GM23338 (cell line): ENCODE data around the gene PDX1. TPM values are rescaled to one million over a fixed set of nuclear protein-coding genes. Genes with fewer than 3 reads are reported as not detected.

Source experiments
- ATAC-seq: fragments of 200-7000 bp; cut with Tn5 transposase; 3 replicates; pipeline ENCODE4 v1.9.1; 2020
- DNase-seq: peaks from one replicate; pipeline ENCODE4 v3.0.0-alpha.2; 2015; ENCODE audit warnings: low spot score
- H2AFZ ChIP-seq: fragments of 200-600 bp; sonication (generic); 2 replicates; pipeline ENCODE4 v1.8.0; 2016; ENCODE audit warnings: antibody characterized with exemption, mild to moderate bottlenecking, moderate library complexity
- H3F3A ChIP-seq: fragments of 200-600 bp; sonication (generic); replicated peaks from 2 replicates; pipeline ENCODE4 v1.8.0; 2017; ENCODE audit warnings: antibody characterized with exemption, mixed run types, low read depth
- H3K27ac ChIP-seq: fragments of 200-600 bp; sonication (generic); 2 replicates; pipeline ENCODE4 v1.6.1; 2016; ENCODE audit warnings: low read depth
- H3K27me3 ChIP-seq: fragments of 200-600 bp; sonication (generic); 2 replicates; pipeline ENCODE4 v1.8.0; 2016; ENCODE audit warnings: mild to moderate bottlenecking, mixed run types, moderate library complexity; ENCODE audit not compliant: insufficient read depth
- H3K36me3 ChIP-seq: fragments of 200-600 bp; sonication (generic); 2 replicates; pipeline ENCODE4 v1.8.0; 2016; ENCODE audit warnings: mild to moderate bottlenecking; ENCODE audit not compliant: insufficient read depth
- H3K4me1 ChIP-seq: fragments of 200-600 bp; sonication (generic); 2 replicates; pipeline ENCODE4 v1.8.0; 2016; ENCODE audit warnings: mild to moderate bottlenecking, moderate library complexity; ENCODE audit not compliant: insufficient read depth
- H3K4me2 ChIP-seq: fragments of 200-600 bp; sonication (generic); 2 replicates; pipeline ENCODE4 v1.7.1; 2017; ENCODE audit warnings: mixed run types
- H3K4me3 ChIP-seq: fragments of 200-600 bp; sonication (generic); 2 replicates; pipeline ENCODE4 v1.6.1; 2016; ENCODE audit warnings: mixed run types
- H3K79me2 ChIP-seq: fragments of 200-600 bp; sonication (generic); replicated peaks from 2 replicates; pipeline ENCODE4 v1.8.0; 2017; ENCODE audit warnings: mild to moderate bottlenecking; ENCODE audit not compliant: insufficient read depth
- H3K9me2 ChIP-seq: fragments of 200-600 bp; sonication (generic); 2 replicates; pipeline ENCODE4 v1.8.0; 2017; ENCODE audit not compliant: insufficient read depth
- H4K20me1 ChIP-seq: fragments of 200-600 bp; sonication (generic); replicated peaks from 2 replicates; pipeline ENCODE4 v1.8.0; 2017; ENCODE audit warnings: mild to moderate bottlenecking; ENCODE audit not compliant: insufficient read depth
- H3K27ac Mint-ChIP-seq: 2 replicates; pipeline ENCODE4 v1.8.0; 2020; ENCODE audit warnings: inconsistent platforms, mild to moderate bottlenecking, moderate library complexity, mixed read lengths
- H3K27me3 Mint-ChIP-seq: 3 replicates; pipeline ENCODE4 v1.8.0; 2022; ENCODE audit warnings: low read depth, mild to moderate bottlenecking, moderate library complexity, mixed read lengths, inconsistent platforms; ENCODE audit not compliant: insufficient read depth, poor library complexity
- H3K36me3 Mint-ChIP-seq: 3 replicates; pipeline ENCODE4 v1.8.0; 2021; ENCODE audit warnings: low read depth, mild to moderate bottlenecking, inconsistent platforms, moderate library complexity, mixed read lengths
- H3K4me1 Mint-ChIP-seq: 3 replicates; pipeline ENCODE4 v1.8.0; 2020; ENCODE audit warnings: mild to moderate bottlenecking, inconsistent platforms, mixed read lengths
- H3K4me3 Mint-ChIP-seq: 3 replicates; pipeline ENCODE4 v1.8.0; 2021; ENCODE audit warnings: moderate library complexity, mild to moderate bottlenecking, inconsistent platforms, mixed read lengths
- H3K9me3 Mint-ChIP-seq: 3 replicates; pipeline ENCODE4 v1.8.0; 2020; ENCODE audit warnings: moderate library complexity, mild to moderate bottlenecking, inconsistent platforms, mixed read lengths
- CREB1 ChIP-seq: fragments of 250-450 bp; sonication (Bioruptor Pico); IDR thresholded peaks from 2 replicates; pipeline ENCODE4 v1.5.0; 2020; ENCODE audit warnings: low read depth, mild to moderate bottlenecking, moderate library complexity
- EZH2 ChIP-seq: fragments of 200-600 bp; sonication (generic); IDR thresholded peaks from one replicate; pipeline ENCODE4 v1.8.0; 2017; ENCODE audit warnings: antibody characterized with exemption, mild to moderate bottlenecking, low read depth; ENCODE audit not compliant: unreplicated experiment
- EZH2phosphoT487 ChIP-seq: fragments of 200-600 bp; sonication (generic); IDR thresholded peaks from one replicate; pipeline ENCODE4 v1.8.1; 2018; ENCODE audit warnings: antibody characterized with exemption; ENCODE audit not compliant: unreplicated experiment
- JUNB ChIP-seq: IDR thresholded peaks from one replicate; pipeline ENCODE4 v1.6.1; 2016; ENCODE audit warnings: antibody characterized with exemption; ENCODE audit not compliant: unreplicated experiment
- NANOG ChIP-seq: IDR thresholded peaks from 2 replicates; pipeline ENCODE4 v1.6.1; 2016; ENCODE audit warnings: antibody characterized with exemption, borderline replicate concordance
- POLR2AphosphoS5 ChIP-seq: IDR thresholded peaks from 2 replicates; pipeline ENCODE4 v1.6.1; 2016; ENCODE audit warnings: antibody characterized with exemption, low read depth
- STAT1 ChIP-seq: IDR thresholded peaks from one replicate; pipeline ENCODE4 v1.6.1; 2016; ENCODE audit warnings: antibody characterized with exemption; ENCODE audit not compliant: unreplicated experiment
- ZNF114 ChIP-seq: fragments of 250-450 bp; sonication (Bioruptor Pico); IDR thresholded peaks from 2 replicates; pipeline ENCODE4 v1.5.0; 2020; ENCODE audit warnings: mild to moderate bottlenecking, moderate library complexity
- ZNF331 ChIP-seq: fragments of 250-450 bp; sonication (Bioruptor Pico); IDR thresholded peaks from 2 replicates; pipeline ENCODE4 v1.5.0; 2020; ENCODE audit warnings: low read depth, mild to moderate bottlenecking, moderate library complexity
- polyA plus RNA-seq: library from polyadenylated mRNA; unstranded; fragments of >200 nt; fragmentation: Nextera tagmentation; extraction: Ambion mirVana; gene quantifications from 2 replicates; pipeline ENCODE4 v1.2.1, GENCODE V29; 2016
- total RNA-seq: library from RNA; depleted of rRNA; stranded (reverse); fragments of >200 nt; shearing (Covaris generic); gene quantifications from 2 replicates; pipeline ENCODE4 v1.2.3, GENCODE V29; 2014
- TF ChIP-seq, protein P1 (sequence below): IDR thresholded peaks from 2 replicates; pipeline ENCODE4 v1.6.1; 2016; ENCODE audit warnings: antibody characterized with exemption
- TF ChIP-seq, protein P2 (sequence below): IDR thresholded peaks from one replicate; pipeline ENCODE4 v1.6.1; 2018; ENCODE audit warnings: antibody characterized with exemption; ENCODE audit not compliant: unreplicated experiment
- TF ChIP-seq, protein P3 (sequence below): fragments of 250-450 bp; sonication (Bioruptor Pico); IDR thresholded peaks from 2 replicates; pipeline ENCODE4 v1.5.0; 2020; ENCODE audit warnings: mild to moderate bottlenecking, moderate library complexity
- TF ChIP-seq, protein P4 (sequence below), 2 experiments: fragments of 200-600 bp in 1 of 2; sonication (generic) in 1 of 2; conservative IDR thresholded peaks; 2 replicates each; pipeline versions ENCODE4 v1.5.1 to v1.6.1; 2016 to 2017; ENCODE audit warnings: antibody characterized with exemption in 2 of 2, low read depth in 2 of 2, mild to moderate bottlenecking in 2 of 2, moderate library complexity in 1 of 2

The PDX1 gene
- total and polyA plus RNA-seq, 2 experiments from 2014 or later: not detected

DNA sequence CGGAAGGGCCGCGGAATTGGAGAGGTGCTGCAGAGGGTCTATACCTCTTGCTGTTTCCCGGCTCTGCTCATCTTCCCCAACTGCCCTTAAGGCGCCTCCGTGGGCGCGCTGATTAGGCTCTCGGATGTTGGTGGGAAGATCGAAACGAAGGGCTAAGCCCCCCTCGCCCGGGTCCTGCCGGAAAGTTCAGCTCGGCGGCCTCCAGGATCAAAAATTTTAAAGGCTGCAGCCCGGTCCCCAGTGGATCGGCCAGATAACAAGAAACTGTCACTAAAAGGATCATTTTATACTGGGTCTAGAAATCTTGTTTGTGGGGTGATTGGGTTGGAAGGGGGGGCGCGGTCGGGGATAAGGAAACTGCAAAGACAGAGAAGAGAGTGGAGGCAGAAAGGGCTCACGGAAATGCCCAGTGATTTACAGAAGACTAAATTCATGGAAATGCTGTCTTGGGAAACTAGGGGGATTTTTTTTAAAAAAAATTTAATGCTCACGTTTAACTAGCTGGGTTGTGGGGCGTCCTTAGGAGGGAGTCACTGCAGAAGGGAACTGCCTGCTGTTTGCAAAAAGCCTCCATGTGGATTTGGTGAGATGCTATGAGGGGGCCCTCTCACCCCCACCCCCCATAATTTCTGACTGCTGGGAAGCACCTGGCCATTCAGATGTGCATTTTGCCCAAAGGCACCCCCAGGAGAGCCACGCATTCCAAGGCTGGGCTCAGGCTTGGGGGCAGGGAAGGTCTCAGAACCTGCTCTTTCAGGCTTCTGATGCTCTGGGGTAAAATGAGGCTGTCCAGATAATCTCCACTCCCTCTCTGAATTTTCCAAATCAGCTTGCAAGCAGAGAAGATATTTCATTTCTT, 41.7 kb downstream of the PDX1 start:
- Histone ChIP-seq H3K36me3 (no peaks in the 10 kb centered on the region), H3F3A (peaks cover 41% of the 10 kb centered on the region), H2AFZ (peak overlapping the region; percentile 66; the same call in 1 of the 2 replicates), H3K27ac (no peak overlapping the region), H3K27me3 (peaks cover 100% of the 10 kb centered on the region), H3K79me2 (no peaks in the 10 kb centered on the region), H3K4me3 (peak overlapping the region; percentile 55), H3K4me1 (peaks cover 47% of the 10 kb centered on the region), H3K9me2 (no peaks in the 10 kb centered on the region), H3K4me2 (peak overlapping the region; percentile 82), H4K20me1 (peaks cover 36% of the 10 kb centered on the region)
- Mint-ChIP-seq H3K27ac (no peak overlapping the region), H3K36me3 (no peaks in the 10 kb centered on the region), H3K4me3 (peak overlapping the region; percentile 60), H3K4me1 (peaks cover 39% of the 10 kb centered on the region), H3K27me3 (peaks cover 98% of the 10 kb centered on the region), H3K9me3 (no peaks in the 10 kb centered on the region; the same call in 2 of the 3 replicates)
- TF ChIP-seq, protein P1, sequence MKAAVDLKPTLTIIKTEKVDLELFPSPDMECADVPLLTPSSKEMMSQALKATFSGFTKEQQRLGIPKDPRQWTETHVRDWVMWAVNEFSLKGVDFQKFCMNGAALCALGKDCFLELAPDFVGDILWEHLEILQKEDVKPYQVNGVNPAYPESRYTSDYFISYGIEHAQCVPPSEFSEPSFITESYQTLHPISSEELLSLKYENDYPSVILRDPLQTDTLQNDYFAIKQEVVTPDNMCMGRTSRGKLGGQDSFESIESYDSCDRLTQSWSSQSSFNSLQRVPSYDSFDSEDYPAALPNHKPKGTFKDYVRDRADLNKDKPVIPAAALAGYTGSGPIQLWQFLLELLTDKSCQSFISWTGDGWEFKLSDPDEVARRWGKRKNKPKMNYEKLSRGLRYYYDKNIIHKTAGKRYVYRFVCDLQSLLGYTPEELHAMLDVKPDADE: no peak
- TF ChIP-seq, protein P2, sequence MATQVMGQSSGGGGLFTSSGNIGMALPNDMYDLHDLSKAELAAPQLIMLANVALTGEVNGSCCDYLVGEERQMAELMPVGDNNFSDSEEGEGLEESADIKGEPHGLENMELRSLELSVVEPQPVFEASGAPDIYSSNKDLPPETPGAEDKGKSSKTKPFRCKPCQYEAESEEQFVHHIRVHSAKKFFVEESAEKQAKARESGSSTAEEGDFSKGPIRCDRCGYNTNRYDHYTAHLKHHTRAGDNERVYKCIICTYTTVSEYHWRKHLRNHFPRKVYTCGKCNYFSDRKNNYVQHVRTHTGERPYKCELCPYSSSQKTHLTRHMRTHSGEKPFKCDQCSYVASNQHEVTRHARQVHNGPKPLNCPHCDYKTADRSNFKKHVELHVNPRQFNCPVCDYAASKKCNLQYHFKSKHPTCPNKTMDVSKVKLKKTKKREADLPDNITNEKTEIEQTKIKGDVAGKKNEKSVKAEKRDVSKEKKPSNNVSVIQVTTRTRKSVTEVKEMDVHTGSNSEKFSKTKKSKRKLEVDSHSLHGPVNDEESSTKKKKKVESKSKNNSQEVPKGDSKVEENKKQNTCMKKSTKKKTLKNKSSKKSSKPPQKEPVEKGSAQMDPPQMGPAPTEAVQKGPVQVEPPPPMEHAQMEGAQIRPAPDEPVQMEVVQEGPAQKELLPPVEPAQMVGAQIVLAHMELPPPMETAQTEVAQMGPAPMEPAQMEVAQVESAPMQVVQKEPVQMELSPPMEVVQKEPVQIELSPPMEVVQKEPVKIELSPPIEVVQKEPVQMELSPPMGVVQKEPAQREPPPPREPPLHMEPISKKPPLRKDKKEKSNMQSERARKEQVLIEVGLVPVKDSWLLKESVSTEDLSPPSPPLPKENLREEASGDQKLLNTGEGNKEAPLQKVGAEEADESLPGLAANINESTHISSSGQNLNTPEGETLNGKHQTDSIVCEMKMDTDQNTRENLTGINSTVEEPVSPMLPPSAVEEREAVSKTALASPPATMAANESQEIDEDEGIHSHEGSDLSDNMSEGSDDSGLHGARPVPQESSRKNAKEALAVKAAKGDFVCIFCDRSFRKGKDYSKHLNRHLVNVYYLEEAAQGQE: no peak
- TF ChIP-seq POLR2AphosphoS5 (no peak), JUNB (no peak), ZNF114 (CRISPR knock-in tag) (no peak), NANOG (peak; percentile 50; the same call in 1 of the 2 replicates), ZNF331 (CRISPR knock-in tag) (no peak), STAT1 (no peak), CREB1 (no peak), EZH2 (peak; percentile 85), EZH2phosphoT487 (peak; percentile 38)
- TF ChIP-seq, protein P3, sequence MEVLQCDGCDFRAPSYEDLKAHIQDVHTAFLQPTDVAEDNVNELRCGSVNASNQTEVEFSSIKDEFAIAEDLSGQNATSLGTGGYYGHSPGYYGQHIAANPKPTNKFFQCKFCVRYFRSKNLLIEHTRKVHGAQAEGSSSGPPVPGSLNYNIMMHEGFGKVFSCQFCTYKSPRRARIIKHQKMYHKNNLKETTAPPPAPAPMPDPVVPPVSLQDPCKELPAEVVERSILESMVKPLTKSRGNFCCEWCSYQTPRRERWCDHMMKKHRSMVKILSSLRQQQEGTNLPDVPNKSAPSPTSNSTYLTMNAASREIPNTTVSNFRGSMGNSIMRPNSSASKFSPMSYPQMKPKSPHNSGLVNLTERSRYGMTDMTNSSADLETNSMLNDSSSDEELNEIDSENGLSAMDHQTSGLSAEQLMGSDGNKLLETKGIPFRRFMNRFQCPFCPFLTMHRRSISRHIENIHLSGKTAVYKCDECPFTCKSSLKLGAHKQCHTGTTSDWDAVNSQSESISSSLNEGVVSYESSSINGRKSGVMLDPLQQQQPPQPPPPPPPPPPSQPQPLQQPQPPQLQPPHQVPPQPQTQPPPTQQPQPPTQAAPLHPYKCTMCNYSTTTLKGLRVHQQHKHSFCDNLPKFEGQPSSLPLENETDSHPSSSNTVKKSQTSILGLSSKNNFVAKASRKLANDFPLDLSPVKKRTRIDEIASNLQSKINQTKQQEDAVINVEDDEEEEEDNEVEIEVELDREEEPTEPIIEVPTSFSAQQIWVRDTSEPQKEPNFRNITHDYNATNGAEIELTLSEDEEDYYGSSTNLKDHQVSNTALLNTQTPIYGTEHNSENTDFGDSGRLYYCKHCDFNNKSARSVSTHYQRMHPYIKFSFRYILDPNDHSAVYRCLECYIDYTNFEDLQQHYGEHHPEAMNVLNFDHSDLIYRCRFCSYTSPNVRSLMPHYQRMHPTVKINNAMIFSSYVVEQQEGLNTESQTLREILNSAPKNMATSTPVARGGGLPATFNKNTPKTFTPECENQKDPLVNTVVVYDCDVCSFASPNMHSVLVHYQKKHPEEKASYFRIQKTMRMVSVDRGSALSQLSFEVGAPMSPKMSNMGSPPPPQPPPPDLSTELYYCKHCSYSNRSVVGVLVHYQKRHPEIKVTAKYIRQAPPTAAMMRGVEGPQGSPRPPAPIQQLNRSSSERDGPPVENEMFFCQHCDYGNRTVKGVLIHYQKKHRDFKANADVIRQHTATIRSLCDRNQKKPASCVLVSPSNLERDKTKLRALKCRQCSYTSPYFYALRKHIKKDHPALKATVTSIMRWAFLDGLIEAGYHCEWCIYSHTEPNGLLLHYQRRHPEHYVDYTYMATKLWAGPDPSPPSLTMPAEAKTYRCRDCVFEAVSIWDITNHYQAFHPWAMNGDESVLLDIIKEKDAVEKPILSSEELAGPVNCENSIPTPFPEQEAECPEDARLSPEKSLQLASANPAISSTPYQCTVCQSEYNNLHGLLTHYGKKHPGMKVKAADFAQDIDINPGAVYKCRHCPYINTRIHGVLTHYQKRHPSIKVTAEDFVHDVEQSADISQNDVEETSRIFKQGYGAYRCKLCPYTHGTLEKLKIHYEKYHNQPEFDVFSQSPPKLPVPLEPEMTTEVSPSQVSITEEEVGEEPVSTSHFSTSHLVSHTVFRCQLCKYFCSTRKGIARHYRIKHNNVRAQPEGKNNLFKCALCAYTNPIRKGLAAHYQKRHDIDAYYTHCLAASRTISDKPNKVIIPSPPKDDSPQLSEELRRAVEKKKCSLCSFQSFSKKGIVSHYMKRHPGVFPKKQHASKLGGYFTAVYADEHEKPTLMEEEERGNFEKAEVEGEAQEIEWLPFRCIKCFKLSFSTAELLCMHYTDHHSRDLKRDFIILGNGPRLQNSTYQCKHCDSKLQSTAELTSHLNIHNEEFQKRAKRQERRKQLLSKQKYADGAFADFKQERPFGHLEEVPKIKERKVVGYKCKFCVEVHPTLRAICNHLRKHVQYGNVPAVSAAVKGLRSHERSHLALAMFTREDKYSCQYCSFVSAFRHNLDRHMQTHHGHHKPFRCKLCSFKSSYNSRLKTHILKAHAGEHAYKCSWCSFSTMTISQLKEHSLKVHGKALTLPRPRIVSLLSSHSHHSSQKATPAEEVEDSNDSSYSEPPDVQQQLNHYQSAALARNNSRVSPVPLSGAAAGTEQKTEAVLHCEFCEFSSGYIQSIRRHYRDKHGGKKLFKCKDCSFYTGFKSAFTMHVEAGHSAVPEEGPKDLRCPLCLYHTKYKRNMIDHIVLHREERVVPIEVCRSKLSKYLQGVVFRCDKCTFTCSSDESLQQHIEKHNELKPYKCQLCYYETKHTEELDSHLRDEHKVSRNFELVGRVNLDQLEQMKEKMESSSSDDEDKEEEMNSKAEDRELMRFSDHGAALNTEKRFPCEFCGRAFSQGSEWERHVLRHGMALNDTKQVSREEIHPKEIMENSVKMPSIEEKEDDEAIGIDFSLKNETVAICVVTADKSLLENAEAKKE (CRISPR knock-in tag): no peak
- TF ChIP-seq, protein P4, sequence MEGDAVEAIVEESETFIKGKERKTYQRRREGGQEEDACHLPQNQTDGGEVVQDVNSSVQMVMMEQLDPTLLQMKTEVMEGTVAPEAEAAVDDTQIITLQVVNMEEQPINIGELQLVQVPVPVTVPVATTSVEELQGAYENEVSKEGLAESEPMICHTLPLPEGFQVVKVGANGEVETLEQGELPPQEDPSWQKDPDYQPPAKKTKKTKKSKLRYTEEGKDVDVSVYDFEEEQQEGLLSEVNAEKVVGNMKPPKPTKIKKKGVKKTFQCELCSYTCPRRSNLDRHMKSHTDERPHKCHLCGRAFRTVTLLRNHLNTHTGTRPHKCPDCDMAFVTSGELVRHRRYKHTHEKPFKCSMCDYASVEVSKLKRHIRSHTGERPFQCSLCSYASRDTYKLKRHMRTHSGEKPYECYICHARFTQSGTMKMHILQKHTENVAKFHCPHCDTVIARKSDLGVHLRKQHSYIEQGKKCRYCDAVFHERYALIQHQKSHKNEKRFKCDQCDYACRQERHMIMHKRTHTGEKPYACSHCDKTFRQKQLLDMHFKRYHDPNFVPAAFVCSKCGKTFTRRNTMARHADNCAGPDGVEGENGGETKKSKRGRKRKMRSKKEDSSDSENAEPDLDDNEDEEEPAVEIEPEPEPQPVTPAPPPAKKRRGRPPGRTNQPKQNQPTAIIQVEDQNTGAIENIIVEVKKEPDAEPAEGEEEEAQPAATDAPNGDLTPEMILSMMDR (conservative IDR thresholded peaks at IDR 0.05; ENCODE audit: low read depth in 2 of 2): no peak
- peak; percentile 18 for ATAC-seq
- DNase-seq: peak; percentile 76
